GM19468 (cell line): ENCODE results near the gene SYT1.

Source experiments
- ATAC-seq: cut with Tn5 transposase; IDR thresholded peaks from one replicate; pipeline ENCODE4 v1.9.1; 2021; ENCODE audit warnings: mild to moderate bottlenecking, moderate library complexity, moderate number of reproducible peaks; ENCODE audit not compliant: unreplicated experiment; ENCODE audit errors: extremely low read depth

Gene SYT1

DNA sequence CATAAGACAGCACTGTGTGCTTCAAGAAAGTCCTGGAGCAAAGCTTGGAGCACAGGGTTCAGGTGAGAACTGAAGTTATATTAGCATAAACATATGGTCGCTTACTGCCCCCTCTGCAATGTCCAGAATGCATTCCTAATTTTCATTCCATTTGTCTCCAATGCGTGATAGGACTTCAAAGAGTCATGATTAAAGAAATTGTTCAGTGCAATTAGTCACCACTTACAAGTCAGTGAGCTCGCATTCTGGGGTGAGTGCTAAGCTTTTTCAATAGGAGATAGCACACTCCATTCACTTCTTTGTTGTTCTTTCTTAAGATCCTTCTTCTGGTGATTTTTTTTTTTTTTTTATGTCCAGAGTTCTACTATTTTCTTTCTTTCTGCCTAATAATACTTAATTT is 398.4 kb downstream of the SYT1 start:
- ATAC-seq, result no peak

- ATAC-seq, result no peak
Measured at GRCh38 chr12:79266343-79267144, 402.0 kb downstream of the SYT1 start.

DNA sequence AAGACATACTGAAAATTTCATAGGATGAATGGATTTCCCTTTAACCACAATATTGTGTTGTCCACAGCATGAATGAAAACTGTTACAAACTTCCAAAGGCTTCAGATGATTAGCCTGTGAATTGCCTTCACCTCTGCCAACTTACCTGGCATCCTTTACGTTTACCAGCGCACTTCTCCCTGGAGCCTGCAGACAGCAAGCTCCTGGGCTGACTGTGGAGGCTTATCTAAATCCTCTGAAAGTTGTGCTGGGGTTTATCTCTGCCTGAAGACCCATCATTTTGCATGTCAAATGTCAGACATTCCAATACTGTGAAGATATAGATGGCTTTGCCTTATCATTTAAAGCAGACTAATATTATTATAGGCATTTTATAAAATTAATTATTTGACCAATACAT is 403.0 kb downstream of the SYT1 start:
- no peak for ATAC-seq

DNA sequence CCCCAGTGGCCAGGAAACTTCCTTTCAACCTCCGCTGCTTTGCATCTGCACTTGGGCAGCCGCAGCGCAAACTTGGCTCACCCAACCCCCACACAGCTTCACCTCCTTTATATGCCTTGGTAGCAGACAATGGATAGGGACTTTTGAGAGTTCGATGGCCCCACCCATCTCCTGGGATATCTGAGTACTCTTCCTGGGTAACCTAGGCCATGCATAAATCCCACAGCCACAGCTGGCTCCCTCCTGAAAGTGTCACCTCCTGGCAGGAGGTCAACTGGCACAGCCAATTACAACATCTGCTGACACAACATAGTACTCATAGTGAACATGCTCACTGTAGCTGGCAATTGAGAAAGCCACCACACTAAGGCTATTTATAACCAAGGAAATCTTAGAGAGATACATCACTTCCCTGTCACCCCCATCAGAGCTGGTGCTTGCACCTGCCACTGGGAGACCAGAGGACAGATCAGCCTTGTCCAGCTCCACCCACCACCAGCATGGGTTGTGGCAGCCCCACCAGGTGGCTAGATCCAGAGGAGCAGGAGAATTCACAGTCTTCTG is 410.0 kb downstream of the SYT1 start:
- ATAC-seq, result no peak

DNA sequence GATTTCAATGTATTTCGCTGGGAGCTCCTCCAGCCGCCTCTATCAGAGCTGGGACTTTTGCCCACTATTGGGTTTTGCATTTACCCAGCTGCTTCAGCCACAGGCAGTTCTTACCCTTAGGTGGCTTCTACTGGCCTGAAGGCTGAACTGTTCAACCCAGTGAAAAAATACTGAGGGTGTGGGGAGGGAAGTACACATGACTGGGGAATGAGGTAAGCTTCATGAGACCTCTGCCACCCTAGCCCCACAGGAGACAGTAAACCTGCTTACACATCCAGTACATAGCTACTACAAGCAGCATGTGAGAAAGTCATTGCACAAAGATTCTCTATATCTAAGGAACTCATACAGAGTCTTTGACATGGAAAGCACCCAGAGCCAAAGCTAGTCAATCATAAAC is 411.1 kb downstream of the SYT1 start:
- no peak for ATAC-seq

DNA sequence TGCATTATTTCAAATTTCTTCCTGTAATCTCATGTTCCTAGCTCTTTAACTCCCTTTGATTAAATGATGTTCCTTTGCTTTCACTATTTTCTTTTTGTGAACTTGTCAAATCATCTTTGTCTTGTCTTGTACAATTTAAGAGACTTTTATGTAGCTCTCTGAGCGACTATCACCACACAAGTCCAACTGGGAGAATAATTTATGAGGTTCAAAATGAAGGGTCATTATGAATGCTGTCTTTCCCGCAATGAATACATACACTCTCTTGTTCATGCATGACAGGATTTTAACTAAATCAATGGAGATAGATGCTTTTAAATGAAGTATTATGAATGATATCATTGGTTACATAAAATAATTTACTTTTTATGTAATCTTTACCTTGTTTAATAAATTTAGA is 418.8 kb downstream of the SYT1 start:
- no peak for ATAC-seq

GRCh38 chr12:79288911-79289310 is 424.3 kb downstream of the SYT1 start:
- no peak for ATAC-seq

- ATAC-seq, result no peak
Measured at GRCh38 chr12:79291711-79292110, 427.1 kb downstream of the SYT1 start.

- ATAC-seq, result no peak
Measured at GRCh38 chr12:79294590-79294989, 430.0 kb downstream of the SYT1 start.

DNA sequence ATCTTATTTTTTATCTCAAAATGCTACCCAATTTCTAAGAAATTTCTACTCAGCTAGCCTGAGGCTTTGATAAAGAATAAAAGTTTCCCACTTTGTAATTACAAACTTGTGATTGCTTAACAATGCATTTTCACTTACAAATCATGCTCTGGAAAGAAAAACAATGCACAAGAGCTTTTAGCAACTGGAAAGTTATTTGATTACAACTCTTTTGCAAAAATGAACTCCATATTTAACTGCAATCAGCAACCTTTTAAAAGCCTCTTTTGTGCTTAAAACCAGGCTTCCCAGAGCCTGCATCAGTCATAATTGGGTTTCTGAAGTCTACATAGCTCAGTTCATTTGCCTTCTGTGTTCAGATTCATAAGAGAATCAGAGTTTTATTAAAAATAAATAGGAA is 431.0 kb downstream of the SYT1 start:
- ATAC-seq, result no peak

GRCh38 chr12:79296133-79296532 is 431.6 kb downstream of the SYT1 start:
- ATAC-seq, result no peak

DNA sequence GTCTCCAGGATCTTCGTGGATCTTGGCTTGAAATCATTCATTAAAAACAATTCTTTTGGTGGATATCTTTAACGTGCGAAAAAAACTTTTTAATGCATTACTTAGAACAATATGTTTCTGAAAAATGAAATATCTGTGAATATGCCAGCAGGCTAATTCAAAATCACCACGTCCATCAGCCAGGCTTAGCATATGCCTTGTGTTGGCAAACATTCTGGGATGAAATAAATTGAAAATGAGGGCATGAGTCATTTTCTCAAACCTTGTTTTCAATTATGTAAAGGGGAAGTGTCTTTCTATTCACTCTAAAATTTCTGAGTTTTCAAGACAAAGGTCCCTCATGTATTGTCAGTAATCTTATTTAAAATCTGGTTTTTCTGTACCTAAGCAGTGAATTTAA is 432.3 kb downstream of the SYT1 start:
- ATAC-seq, result no peak

GRCh38 chr12:79298506-79298905 is 433.9 kb downstream of the SYT1 start:
- no peak for ATAC-seq

DNA sequence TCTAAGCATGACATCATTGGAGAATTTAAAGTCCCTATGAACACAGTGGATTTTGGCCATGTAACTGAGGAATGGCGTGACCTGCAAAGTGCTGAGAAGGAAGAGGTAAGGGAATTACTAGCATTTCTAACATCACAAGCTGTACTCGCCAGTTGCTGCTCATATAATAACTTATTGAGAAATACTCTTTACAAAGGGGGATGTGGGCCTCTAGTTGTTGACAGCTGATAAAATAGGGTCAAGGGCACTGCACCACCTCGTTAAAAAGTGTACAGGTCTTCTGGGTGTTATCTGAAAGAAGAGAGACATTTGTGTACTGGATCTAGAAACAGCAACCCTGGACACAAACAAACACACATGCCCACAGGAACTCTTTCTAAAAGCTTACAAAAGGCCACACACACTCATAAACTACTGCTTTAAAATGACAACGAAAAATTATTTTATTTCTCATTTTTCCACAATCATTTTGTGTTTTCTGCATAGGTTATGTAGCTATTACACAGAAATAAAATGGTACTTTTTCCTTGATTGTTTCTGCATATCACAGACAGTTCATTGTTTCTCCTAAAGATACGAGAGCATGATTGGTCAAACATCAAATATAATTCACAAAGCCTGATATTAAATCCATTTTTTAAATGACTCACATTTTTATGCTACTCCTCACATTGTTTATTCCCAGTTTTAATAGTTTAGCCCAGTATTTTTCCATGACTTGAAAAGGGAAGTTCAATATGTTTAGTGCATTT is 435.0 kb downstream of the SYT1 start:
- no peak for ATAC-seq

DNA sequence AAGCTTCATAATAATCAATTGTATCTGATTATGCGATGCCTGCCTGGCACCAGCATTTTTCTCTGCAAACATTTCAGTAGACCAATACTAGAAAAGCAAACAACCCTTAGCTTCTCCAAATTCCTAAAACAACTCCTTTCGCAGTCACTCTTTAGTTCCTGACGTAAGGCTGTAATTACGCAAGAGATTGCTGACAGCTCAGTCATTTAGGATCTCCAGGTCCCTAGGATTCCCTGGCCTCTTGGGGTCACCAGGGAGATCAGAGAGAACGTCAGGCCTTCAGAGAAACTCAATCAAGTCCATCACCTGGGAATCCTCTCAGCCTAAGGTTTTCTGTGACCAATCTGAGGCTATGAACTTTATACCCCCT is 435.6 kb downstream of the SYT1 start:
- no peak for ATAC-seq

- ATAC-seq, result no peak
Measured at GRCh38 chr12:79301181-79301580, 436.6 kb downstream of the SYT1 start.

GRCh38 chr12:79302162-79302814 is 437.7 kb downstream of the SYT1 start:
- ATAC-seq, result no peak

DNA sequence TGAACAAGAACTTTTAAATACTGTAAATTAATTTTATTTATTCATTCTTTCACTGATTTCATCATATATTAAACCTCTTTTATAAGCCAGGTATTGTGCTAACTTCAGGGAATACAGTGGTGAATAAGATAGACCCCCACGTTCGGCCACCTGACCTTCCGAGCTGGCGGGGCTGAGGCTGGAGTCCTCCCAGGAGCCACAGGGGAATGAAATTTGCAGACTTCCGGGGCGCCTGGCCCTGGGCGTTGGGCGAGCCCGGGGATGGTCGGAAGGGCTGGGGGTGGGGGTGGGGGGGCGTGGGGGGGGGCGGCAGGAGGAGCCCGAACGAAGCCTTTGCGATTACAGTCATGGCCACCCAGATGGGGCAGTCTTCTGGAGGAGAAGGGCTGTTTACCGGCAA is 442.8 kb downstream of the SYT1 start:
- ATAC-seq, result no peak

- no peak for ATAC-seq
Measured at GRCh38 chr12:79309039-79309438, 444.5 kb downstream of the SYT1 start.

DNA sequence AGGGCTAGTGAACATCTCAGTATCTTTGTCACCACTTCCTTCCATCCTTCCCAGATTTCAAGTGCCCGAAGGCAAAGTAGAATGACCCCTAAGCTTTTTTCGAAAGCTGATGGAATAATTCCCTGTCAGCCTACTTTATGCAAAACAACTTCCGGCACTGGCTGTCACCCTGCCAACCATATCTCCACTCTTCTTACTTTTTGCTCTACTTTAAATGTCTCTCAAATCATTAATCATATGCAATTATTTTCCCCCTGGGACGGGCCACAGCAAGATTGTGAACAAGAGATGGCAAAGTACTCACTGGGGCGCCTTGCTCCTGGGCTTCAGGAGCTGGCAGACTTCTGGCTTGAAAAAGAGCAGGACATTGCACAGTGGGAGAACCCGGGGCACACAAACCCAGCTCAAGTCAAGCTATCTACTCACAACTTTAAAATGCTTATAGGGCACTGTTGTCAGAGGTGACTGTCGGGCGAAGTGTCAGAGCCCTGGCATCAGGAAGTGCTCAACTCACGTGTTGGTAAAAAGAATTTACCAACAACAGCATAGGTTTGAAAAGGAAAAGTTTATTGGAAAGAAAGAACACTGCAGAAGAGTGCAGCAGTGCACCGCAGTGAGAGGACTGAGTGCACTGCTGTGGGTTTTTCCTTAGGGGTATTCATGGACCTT is 452.7 kb downstream of the SYT1 start:
- ATAC-seq, result no peak
